SK-N-SH treated with all-trans-retinoic acid at 6 μM for 48 hours (cell line): ENCODE results near the gene HASPIN.

Experiments used
- ARNTL ChIP-seq: fragments of 450-650 bp; formaldehyde crosslinking; IDR thresholded peaks from 2 replicates; pipeline ENCODE4 v1.5.0; 2020; ENCODE audit warnings: low read depth, mild to moderate bottlenecking, moderate library complexity, borderline replicate concordance
- CREB5 ChIP-seq: fragments of 250-450 bp; sonication (Bioruptor Pico); IDR thresholded peaks from 2 replicates; pipeline ENCODE4 v1.5.1; 2020; ENCODE audit warnings: low read depth, mild to moderate bottlenecking, moderate library complexity
- CSRNP3 ChIP-seq: fragments of 250-450 bp; sonication (Bioruptor Pico); IDR thresholded peaks from 2 replicates; pipeline ENCODE4 v1.5.1; 2021; ENCODE audit warnings: mild to moderate bottlenecking, moderate library complexity
- ESRRG ChIP-seq: fragments of 250-450 bp; sonication (Bioruptor Pico); IDR thresholded peaks from 2 replicates; pipeline ENCODE4 v1.6.1; 2021; ENCODE audit warnings: mild to moderate bottlenecking
- GLIS3 ChIP-seq: fragments of 250-450 bp; sonication (Bioruptor Pico); IDR thresholded peaks from 2 replicates; pipeline ENCODE4 v1.5.0; 2020; ENCODE audit warnings: mild to moderate bottlenecking, moderate library complexity
- OSR1 ChIP-seq: fragments of 250-450 bp; sonication (Bioruptor Pico); IDR thresholded peaks from 2 replicates; pipeline ENCODE4 v1.8.0; 2022; ENCODE audit warnings: moderate library complexity, mild to moderate bottlenecking, inconsistent platforms
- PATZ1 ChIP-seq: fragments of 250-450 bp; sonication (Bioruptor Pico); IDR thresholded peaks from 2 replicates; pipeline ENCODE4 v1.8.0; 2020; ENCODE audit warnings: mild to moderate bottlenecking, moderate library complexity, borderline replicate concordance
- TCF4 ChIP-seq: fragments of 250-450 bp; sonication (Bioruptor Pico); IDR thresholded peaks from 2 replicates; pipeline ENCODE4 v1.8.0; 2021; ENCODE audit warnings: mild to moderate bottlenecking, moderate library complexity, borderline replicate concordance
- ZFP30 ChIP-seq: fragments of 450-650 bp; formaldehyde crosslinking; IDR thresholded peaks from 2 replicates; pipeline ENCODE4 v1.5.0; 2022; ENCODE audit warnings: mild to moderate bottlenecking, moderate library complexity

- no peak for TF ChIP-seq ESRRG
- no peak for TF ChIP-seq ARNTL
- no peak for TF ChIP-seq CSRNP3
- TF ChIP-seq PATZ1 (CRISPR knock-in tag) = no peak
- TF ChIP-seq OSR1 = no peak
- no peak for TF ChIP-seq CREB5 (CRISPR knock-in tag)
- no peak for TF ChIP-seq ZFP30 (CRISPR knock-in tag)
- no peak for TF ChIP-seq TCF4 (CRISPR knock-in tag)
- TF ChIP-seq GLIS3 (CRISPR knock-in tag) = no peak
Measured at GRCh38 chr17:3770466-3770865, 46.8 kb downstream of the HASPIN start.
